Fibroblast of lung (primary cell): ENCODE results near the gene RIMKLA.

Experiments
- CTCF ChIP-seq, 2 donors: IDR thresholded peaks in 1 of 2; conservative IDR thresholded peaks in 1 of 2; 1 replicate in 1 of 2; 2 replicates in 1 of 2; pipeline ENCODE4 v1.5.1; 2011 to 2012; ENCODE audit warnings: low read length in 2 of 2, control low read depth in 1 of 2, inconsistent platforms in 1 of 2, low read depth in 1 of 2, mild to moderate bottlenecking in 1 of 2
- EZH2 ChIP-seq: IDR thresholded peaks from 2 replicates; pipeline ENCODE4 v1.5.1; 2012; ENCODE audit warnings: low read length, control low read depth, mild to moderate bottlenecking; ENCODE audit errors: missing control alignments

GRCh38 chr1:42340093-42340492 is 40.5 kb upstream of the RIMKLA start:
- TF ChIP-seq CTCF (conservative IDR thresholded peaks at IDR 0.05 in 1 of 2, IDR thresholded peaks at IDR 0.05 in 1 of 2; ENCODE audit: low read depth in 1 of 2, low read length in 2 of 2) (no peak), EZH2 (no peak)
